Testis (tissue), 3 donors: ENCODE results near the gene GOLGA8A. TPM values are rescaled to one million over a fixed set of nuclear protein-coding genes. Genes with fewer than 3 reads are reported as not detected.

Source experiments
- DNase-seq: peaks from one replicate; pipeline ENCODE4 v3.0.0-alpha.2; 2019
- H3K27ac ChIP-seq, 2 donors: fragments of 200-600 bp; sonication (generic); one replicate each; pipeline ENCODE4 v1.5.1; 2019
- H3K27me3 ChIP-seq: fragments of 200-600 bp; sonication (generic); one replicate; pipeline ENCODE4 v1.5.1; 2019
- H3K36me3 ChIP-seq: fragments of 200-600 bp; sonication (generic); one replicate; pipeline ENCODE4 v1.5.1; 2017; ENCODE audit warnings: low read depth; ENCODE audit errors: missing control alignments
- H3K4me1 ChIP-seq: fragments of 200-600 bp; sonication (generic); one replicate; pipeline ENCODE4 v1.5.1; 2019
- H3K4me3 ChIP-seq, 2 donors: fragments of 200-600 bp; sonication (generic); one replicate each; pipeline ENCODE4 v1.5.1; 2017 to 2019
- H3K9me3 ChIP-seq: fragments of 200-600 bp; sonication (generic); one replicate; pipeline ENCODE4 v1.5.1; 2017
- CTCF ChIP-seq, 3 experiments: fragments of 450-650 bp in 2 of 3; fragments of 200-600 bp in 1 of 3; sonication (generic) in 1 of 3; IDR thresholded peaks; one replicate each; pipeline ENCODE4 v1.5.1; 2016 to 2019; ENCODE audit warnings: antibody characterized with exemption in 3 of 3, mild to moderate bottlenecking in 2 of 3, moderate library complexity in 1 of 3
- POLR2A ChIP-seq: fragments of 450-650 bp; IDR thresholded peaks from one replicate; pipeline ENCODE4 v1.6.1; 2017; ENCODE audit warnings: antibody characterized with exemption, mild to moderate bottlenecking, moderate library complexity
- WGBS, 2 donors: methylation state at CpG; one replicate each; pipeline ENCODE4 v1.1.5; 2018; 5-methylcytosine and 5-hydroxymethylcytosine counted together
- intact Hi-C: fragments of 100-400 bp; cut with DNase I; formaldehyde crosslinking; loops from one replicate; pipeline ENCODE4 v1.15.1; 2023; ENCODE audit warnings: low total_unique reads
- polyA plus RNA-seq: library from polyadenylated mRNA; stranded (reverse); fragments of 350-450 nt; fragmentation: Illumina TruSeq; extraction: RNeasy Lipid Tissue Mini Kit (QIAGEN cat#74804); gene quantifications from one replicate; pipeline ENCODE4 v1.2.3, GENCODE V29; 2014; ENCODE audit warnings: low read depth, low replicate concordance; ENCODE audit not compliant: insufficient read depth
- total RNA-seq, 2 donors: library from RNA; depleted of rRNA; stranded (reverse); fragments of >200 nt; gene quantifications; one replicate each; pipeline ENCODE4 v1.2.3, GENCODE V29; 2016

Gene GOLGA8A
- total and polyA plus RNA-seq, 3 donors from 2014 or later: 67.7 to 136 (median 121) TPM

DNA sequence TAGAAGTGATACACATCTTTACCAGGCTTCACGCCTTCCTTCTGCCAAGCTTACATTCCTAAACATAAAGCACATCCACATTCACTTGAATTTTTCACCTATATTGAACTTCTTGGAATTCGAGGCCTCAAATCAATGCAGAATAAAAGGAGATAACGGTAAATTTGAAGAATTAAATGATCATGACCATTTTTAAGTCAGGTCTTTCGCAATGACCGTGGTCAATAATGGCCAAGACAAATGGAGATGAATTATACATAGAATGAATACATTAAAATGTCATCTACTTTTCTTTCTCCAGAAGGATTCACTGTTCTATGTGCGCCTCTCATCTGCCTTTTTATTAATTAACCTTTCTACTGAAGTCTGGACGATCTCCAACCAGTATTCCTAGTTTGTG is 5.3 kb upstream of the GOLGA8A start:
- no peaks in the 10 kb centered on the region for H3K36me3 ChIP-seq
- H3K9me3 ChIP-seq: no peaks in the 10 kb centered on the region
- intact Hi-C loops: no loop called here
- WGBS, 2 donors: 89 to 92% methylated on average over 7 of the region's 7 CpGs
- no peak overlapping the region for H3K4me3 ChIP-seq
- TF ChIP-seq POLR2A (no peak), CTCF (IDR thresholded peaks at IDR 0.05) (no peak)
- no peak overlapping the region for H3K27ac ChIP-seq
- H3K4me1 ChIP-seq: peaks cover 3% of the 10 kb centered on the region
- no peaks in the 10 kb centered on the region for H3K27me3 ChIP-seq
- DNase-seq: no peak

- H3K4me3 ChIP-seq: no peak overlapping the region
- intact Hi-C loops: no loop called here
- peaks cover 7% of the 10 kb centered on the region for H3K4me1 ChIP-seq
- H3K9me3 ChIP-seq: no peaks in the 10 kb centered on the region
- H3K27ac ChIP-seq: no peak overlapping the region
- 78 to 82% methylated on average over 5 of the region's 5 CpGs for WGBS, 2 donors
- no peaks in the 10 kb centered on the region for H3K27me3 ChIP-seq
- no peaks in the 10 kb centered on the region for H3K36me3 ChIP-seq
- DNase-seq: no peak
- TF ChIP-seq POLR2A: no peak
- TF ChIP-seq CTCF (IDR thresholded peaks at IDR 0.05): no peak
Measured at GRCh38 chr15:34439878-34440277, 2.3 kb upstream of the GOLGA8A start.

- H3K27ac ChIP-seq: peak overlapping the region in 1 of 2 donors; percentile 79
- H3K36me3 ChIP-seq: no peaks in the 10 kb centered on the region
- intact Hi-C loops: no loop called here
- DNase-seq: peak; percentile 32
- 0% methylated on average over 33 of the region's 70 CpGs; no CpG with 5 or more reads in 1 of the 2 donors for WGBS, 2 donors
- TF ChIP-seq CTCF (IDR thresholded peaks at IDR 0.05): no peak
- no peak for TF ChIP-seq POLR2A
- H3K9me3 ChIP-seq: no peaks in the 10 kb centered on the region
- H3K4me1 ChIP-seq: peaks cover 7% of the 10 kb centered on the region
- H3K27me3 ChIP-seq: no peaks in the 10 kb centered on the region
- H3K4me3 ChIP-seq: peak overlapping the region; percentile 58 to 68
Measured at GRCh38 chr15:34436956-34437442, 609 bp downstream of the GOLGA8A start.

DNA sequence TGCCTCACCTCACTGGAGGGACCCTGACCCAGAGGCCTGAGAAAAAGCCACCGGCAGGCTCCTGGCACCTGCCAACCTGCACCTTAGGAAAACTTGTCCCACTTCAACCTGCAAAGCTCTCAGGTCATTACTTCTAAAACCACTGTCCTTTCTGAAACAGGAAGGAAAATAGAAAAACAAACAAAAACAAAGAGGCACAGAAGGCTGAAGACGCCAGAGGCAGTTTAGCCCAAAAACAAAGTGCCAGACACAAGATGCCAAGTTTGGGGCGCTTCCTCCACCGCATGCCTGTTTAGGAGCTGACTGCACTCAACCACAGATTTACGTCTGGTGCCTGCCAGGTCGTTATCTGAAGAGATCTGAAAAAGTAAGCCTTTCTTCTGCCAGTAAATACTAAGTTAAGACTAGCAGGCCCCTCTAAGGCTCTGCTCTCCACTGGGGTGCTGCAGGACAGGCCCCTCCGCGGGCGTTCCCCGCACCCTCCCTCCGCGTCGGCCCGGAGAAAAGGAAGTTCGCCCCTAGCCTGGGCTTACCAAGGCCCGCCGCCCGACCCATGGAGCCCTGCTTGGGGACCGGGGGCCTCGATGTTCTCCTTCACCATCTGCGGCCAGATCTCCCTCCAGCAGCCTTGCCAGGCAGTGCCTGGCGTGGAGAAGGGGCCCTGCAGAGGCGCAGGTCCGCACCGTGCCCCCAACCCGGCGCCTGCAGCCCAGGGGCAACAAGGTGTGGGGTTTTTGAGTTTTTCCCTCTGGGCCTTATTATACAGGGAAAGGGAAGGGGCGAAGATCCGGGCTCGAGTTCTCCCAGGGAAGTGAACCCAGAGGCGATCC is 1.3 kb downstream of the GOLGA8A start:
- H3K4me1 ChIP-seq: peaks cover 7% of the 10 kb centered on the region
- H3K36me3 ChIP-seq: no peaks in the 10 kb centered on the region
- peak overlapping the region; percentile 58 to 68 for H3K4me3 ChIP-seq
- H3K27ac ChIP-seq: peak overlapping the region in 1 of 2 donors; percentile 79
- no peak for DNase-seq
- H3K27me3 ChIP-seq: no peaks in the 10 kb centered on the region
- TF ChIP-seq POLR2A (no peak), CTCF (IDR thresholded peaks at IDR 0.05) (no peak)
- whole genome bisulfite sequencing, 2 donors: 7 to 9% methylated on average over 6 to 31 of the region's 31 CpGs
- intact Hi-C loops: no loop called here
- no peaks in the 10 kb centered on the region for H3K9me3 ChIP-seq
